Heart right ventricle (tissue), 16 donors: ENCODE results near the gene FFAR4. TPM values are rescaled to one million over a fixed set of nuclear protein-coding genes. Genes with fewer than 3 reads are reported as not detected.
"Not testable (repeated sequence)": the region's sequence is repeated elsewhere in the genome, so short reads cannot be mapped to it uniquely, and the experiment has no call there.

Experiments
- ATAC-seq, 8 donors: fragments of 200-7000 bp; cut with Tn5 transposase; one replicate each; pipeline ENCODE4 v1.9.1; 2020; ENCODE audit warnings: mild to moderate bottlenecking in 8 of 8, moderate library complexity in 8 of 8, moderate number of reproducible peaks in 1 of 8
- DNase-seq, 2 donors: peaks; one replicate each; pipeline ENCODE4 v3.0.0-alpha.2; 2020
- H3K27ac ChIP-seq, 10 donors: fragments of 200-600 bp; sonication (generic) in 2 of 10; one replicate each; pipeline versions ENCODE4 v1.5.0 to v1.8.0; 2020 to 2022; ENCODE audit warnings: mild to moderate bottlenecking in 3 of 10
- H3K27me3 ChIP-seq, 7 donors: fragments of 200-600 bp; one replicate each; pipeline ENCODE4 v1.8.0; 2021 to 2022; ENCODE audit warnings: mild to moderate bottlenecking in 2 of 7
- H3K36me3 ChIP-seq, 9 donors: fragments of 200-600 bp; sonication (generic) in 1 of 9; one replicate each; pipeline versions ENCODE4 v1.5.0 to v1.8.0; 2020 to 2022; ENCODE audit warnings: mild to moderate bottlenecking in 2 of 9
- H3K4me1 ChIP-seq, 9 donors: fragments of 200-600 bp; sonication (generic) in 1 of 9; one replicate each; pipeline versions ENCODE4 v1.5.0 to v1.8.0; 2020 to 2022; ENCODE audit warnings: mild to moderate bottlenecking in 4 of 9
- H3K4me3 ChIP-seq, 10 donors: fragments of 200-600 bp; sonication (generic) in 2 of 10; one replicate each; pipeline versions ENCODE4 v1.5.0 to v1.8.0; 2020 to 2022; ENCODE audit warnings: mild to moderate bottlenecking in 7 of 10, moderate library complexity in 2 of 10
- H3K9me3 ChIP-seq, 11 donors: fragments of 200-600 bp in 10 of 11; sonication (generic) in 2 of 11; one replicate each; pipeline versions ENCODE4 v1.5.0 to v1.8.0; 2013 to 2022; ENCODE audit warnings: mild to moderate bottlenecking in 2 of 11, control low read depth in 1 of 11, moderate library complexity in 1 of 11
- WGBS, 2 donors: extraction: QIAGEN DNeasy Blood & Tissue Kit; methylation state at CpG; one replicate each; pipeline ENCODE4 v1.1.7; 2013; ENCODE audit warnings: inconsistent platforms in 1 of 2; 5-methylcytosine and 5-hydroxymethylcytosine counted together
- intact Hi-C, 10 donors: fragments of 100-400 bp; cut with DNase I; formaldehyde crosslinking; loops; one replicate each; pipeline versions ENCODE4 v1.11.1 to v1.14.2; 2022
- long read RNA-seq, 3 donors: library from polyadenylated mRNA; unstranded; transcript quantifications; one replicate each; pipeline ENCODE4 v2.0.0, GENCODE V29; 2020 to 2021
- polyA plus RNA-seq, 2 donors: library from polyadenylated mRNA; stranded (reverse); fragments of 200-250 nt; gene quantifications; one replicate each; pipeline ENCODE4 v1.2.3, GENCODE V29; 2013
- total RNA-seq, 10 donors: library from RNA; stranded (reverse); fragmentation: NEBNext Ultra II Directional in 3 of 10; extraction: Animal tissue kit (Norgen Biotek cat#: 25700) in 3 of 10; gene quantifications; one replicate each; pipeline versions ENCODE4 v1.2.1 to v1.2.4, GENCODE V29; 2021 to 2023
- TF ChIP-seq, protein P1 (sequence below), 9 donors: fragments of 200-600 bp; sonication (generic) in 2 of 9; IDR thresholded peaks; one replicate each; pipeline versions ENCODE4 v1.5.0 to v1.8.0; 2021 to 2022; ENCODE audit warnings: antibody characterized with exemption in 9 of 9, mild to moderate bottlenecking in 5 of 9, moderate library complexity in 1 of 9
- donor health status: Arrhythmogenic right ventricular cardiomyopathy.
- donor health status: ischemic (EF 13 %, LVEDD 7.1; RV severe dilation, severe dysfunction).
- donor health status: healthy with polysubstance abuse.
- donor health status: DM: no; HTN: yes; CAD: no.
- donor health status: DM: no; HTN: no; CAD: no.
- donor health status: ischemic (EF 25% LVEDD 6.9; RV normal size, moderate dysfunction).
- donor health status: ischemic (EF 25% LVEDD 5.7; RV mildly dilated, moderate dysfunction).
- donor health status: healthy.
- donor health status: DM: yes; HTN: yes; CAD: no.
- donor health status: Ischemic cardiomyopathy.
- donor health status: ischemic (EF 35%, LVEDD 5.7; RV mildly dilated, moderate dysfunction).
- donor health status: nonischemic (EF 11% LVEDD 7.7; RV severe dilation, severe dysfunction).
- donor health status: DM: yes; HTN: yes; CAD: no.
- donor health status: PGD.
- donor health status: ischemic (EF 29% LVEDD 5.4; RV normal size, mild dysfunction).
- donor health status: nonischemic (EF 23%, LVEDD 6.1; RV moderate dilation, normal function).

FFAR4 gene
- under 1 TPM in 4 of 10 donors, not detected in 6; 0.11 to 0.37 (median 0.22) TPM for total RNA-seq
- polyA plus RNA-seq = under 1 TPM; 0.07 to 0.12 TPM
- long read RNA-seq, donor 1 = 0 reads
- long read RNA-seq, donor 2 = 0 reads
- long read RNA-seq, donor 3 = 0 reads

DNA sequence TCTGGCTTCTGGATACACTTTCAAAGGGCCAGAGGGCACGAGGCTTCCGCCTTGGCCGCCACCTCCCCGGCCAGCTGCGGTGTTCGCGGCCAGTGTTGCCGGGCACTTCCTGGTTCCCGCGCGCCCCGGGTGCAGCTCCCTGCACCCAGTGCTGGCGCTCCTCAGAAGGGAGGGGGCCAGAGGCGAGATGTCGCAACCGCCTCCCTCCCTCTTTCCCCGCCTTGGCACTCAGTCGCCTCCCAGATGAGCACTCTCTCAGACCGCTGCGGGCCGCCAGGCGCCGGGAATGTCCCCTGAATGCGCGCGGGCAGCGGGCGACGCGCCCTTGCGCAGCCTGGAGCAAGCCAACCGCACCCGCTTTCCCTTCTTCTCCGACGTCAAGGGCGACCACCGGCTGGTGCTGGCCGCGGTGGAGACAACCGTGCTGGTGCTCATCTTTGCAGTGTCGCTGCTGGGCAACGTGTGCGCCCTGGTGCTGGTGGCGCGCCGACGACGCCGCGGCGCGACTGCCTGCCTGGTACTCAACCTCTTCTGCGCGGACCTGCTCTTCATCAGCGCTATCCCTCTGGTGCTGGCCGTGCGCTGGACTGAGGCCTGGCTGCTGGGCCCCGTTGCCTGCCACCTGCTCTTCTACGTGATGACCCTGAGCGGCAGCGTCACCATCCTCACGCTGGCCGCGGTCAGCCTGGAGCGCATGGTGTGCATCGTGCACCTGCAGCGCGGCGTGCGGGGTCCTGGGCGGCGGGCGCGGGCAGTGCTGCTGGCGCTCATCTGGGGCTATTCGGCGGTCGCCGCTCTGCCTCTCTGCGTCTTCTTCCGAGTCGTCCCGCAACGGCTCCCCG, at the start of gene FFAR4:
FFAR4 (plus strand) TSS at position 231 of the 842 bp plus-strand sequence; CDS start at position 287, 56 bp downstream.
- 1% methylated on average over 85 of the region's 85 CpGs for WGBS, 2 donors
- TF ChIP-seq, protein P1, sequence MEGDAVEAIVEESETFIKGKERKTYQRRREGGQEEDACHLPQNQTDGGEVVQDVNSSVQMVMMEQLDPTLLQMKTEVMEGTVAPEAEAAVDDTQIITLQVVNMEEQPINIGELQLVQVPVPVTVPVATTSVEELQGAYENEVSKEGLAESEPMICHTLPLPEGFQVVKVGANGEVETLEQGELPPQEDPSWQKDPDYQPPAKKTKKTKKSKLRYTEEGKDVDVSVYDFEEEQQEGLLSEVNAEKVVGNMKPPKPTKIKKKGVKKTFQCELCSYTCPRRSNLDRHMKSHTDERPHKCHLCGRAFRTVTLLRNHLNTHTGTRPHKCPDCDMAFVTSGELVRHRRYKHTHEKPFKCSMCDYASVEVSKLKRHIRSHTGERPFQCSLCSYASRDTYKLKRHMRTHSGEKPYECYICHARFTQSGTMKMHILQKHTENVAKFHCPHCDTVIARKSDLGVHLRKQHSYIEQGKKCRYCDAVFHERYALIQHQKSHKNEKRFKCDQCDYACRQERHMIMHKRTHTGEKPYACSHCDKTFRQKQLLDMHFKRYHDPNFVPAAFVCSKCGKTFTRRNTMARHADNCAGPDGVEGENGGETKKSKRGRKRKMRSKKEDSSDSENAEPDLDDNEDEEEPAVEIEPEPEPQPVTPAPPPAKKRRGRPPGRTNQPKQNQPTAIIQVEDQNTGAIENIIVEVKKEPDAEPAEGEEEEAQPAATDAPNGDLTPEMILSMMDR (IDR thresholded peaks at IDR 0.05) = no peak
- H3K27me3 ChIP-seq = peaks cover 12 to 83% (median 62%) of the 10 kb centered on the region in 7 donors
- peak within 1 kb of the TSS; percentile 4 to 43 (median 30) for H3K4me3 ChIP-seq
- H3K4me1 ChIP-seq = peaks cover 0 to 19% (median 6%) of the 10 kb centered on the region in 9 donors
- no peak within 1 kb of the TSS for H3K27ac ChIP-seq
- intact Hi-C loops = no loop called here
- H3K9me3 ChIP-seq = no peaks in the 10 kb centered on the region
- peak; percentile 57 to 85 (median 71) for ATAC-seq
- no peaks in the 10 kb centered on the region for H3K36me3 ChIP-seq
- peak; percentile 14 to 56 for DNase-seq

DNA sequence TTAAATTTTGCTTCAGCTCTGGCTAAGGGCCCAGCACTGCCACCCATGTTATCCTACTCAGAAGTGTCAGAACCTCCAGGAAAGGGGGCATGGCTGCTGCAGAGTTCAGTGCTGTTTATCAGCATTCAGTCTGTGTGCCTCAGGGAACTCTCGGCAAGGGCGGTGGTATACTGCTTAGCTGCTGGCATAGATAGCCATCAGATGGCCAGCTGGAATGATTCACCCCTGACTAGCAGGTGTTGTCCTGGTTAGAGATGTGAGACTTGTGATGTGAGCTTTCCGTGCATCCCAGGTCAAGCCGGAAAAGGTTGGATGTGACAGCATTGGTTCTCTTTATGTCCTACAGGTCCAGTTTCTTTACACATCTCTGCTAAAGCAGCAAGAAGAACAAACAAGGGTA, 47.9 kb upstream of the FFAR4 start:
- no peak for DNase-seq
- TF ChIP-seq, protein P1 (IDR thresholded peaks at IDR 0.05) = no peak
- Histone ChIP-seq H3K4me1 (peaks cover 0 to 34% (median 7%) of the 10 kb centered on the region in 9 donors), H3K27me3 (no peaks in the 10 kb centered on the region), H3K9me3 (no peaks in the 10 kb centered on the region), H3K36me3 (peaks cover 0 to 39% (median 0%) of the 10 kb centered on the region in 9 donors), H3K27ac (no peak overlapping the region), H3K4me3 (no peak overlapping the region)
- ATAC-seq = no peak
- 96 to 98% methylated on average over 4 of the region's 4 CpGs for WGBS, 2 donors
- intact Hi-C loops = no loop called here

DNA sequence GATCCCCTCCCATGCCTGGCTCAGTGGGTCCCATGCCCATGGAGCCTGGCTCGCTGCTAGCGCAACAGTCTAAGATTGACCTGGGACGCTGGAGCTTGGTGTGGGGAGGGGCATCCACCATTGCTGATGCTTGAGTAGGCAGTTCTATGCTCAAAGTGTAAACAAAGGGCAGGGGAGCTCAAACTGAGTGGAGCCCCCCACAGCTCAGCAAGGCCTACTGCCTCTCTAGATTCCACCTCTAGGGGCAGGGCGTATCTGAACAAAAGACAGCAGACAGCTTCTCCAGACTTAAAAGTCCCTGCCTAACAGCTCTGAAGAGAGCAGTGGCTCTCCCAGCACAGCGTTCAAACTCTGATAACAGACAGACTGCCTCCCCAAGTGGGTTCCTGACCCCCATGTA, 31.2 kb upstream of the FFAR4 start:
- WGBS, 2 donors = 83 to 86% methylated on average over 5 of the region's 5 CpGs
- TF ChIP-seq, protein P1 (IDR thresholded peaks at IDR 0.05) = no peak
- no peaks in the 10 kb centered on the region for H3K9me3 ChIP-seq
- no peaks in the 10 kb centered on the region for H3K36me3 ChIP-seq
- no peaks in the 10 kb centered on the region for H3K4me1 ChIP-seq
- intact Hi-C loops = no loop called here
- peaks cover 0 to 7% (median 3%) of the 10 kb centered on the region in 7 donors for H3K27me3 ChIP-seq
- H3K4me3 ChIP-seq = no peak overlapping the region
- DNase-seq = no peak
- no peak overlapping the region for H3K27ac ChIP-seq
- ATAC-seq = no peak

DNA sequence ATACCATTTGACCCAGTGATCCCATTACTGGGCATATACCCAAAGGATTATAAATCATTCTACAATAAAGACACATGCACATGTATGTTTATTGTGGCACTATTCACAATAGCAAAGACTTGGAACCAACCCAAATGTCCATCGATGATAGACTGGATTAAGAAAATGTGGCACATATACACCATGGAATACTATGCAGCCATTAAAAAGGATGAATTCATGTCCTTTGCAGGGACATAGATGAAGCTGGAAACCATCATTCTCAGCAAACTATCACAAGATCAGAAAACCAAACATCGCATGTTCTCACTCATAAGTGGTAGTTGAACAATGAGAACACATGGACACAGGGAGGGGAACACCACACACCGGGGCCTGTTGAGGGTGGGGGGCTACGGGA, 25.6 kb upstream of the FFAR4 start:
- H3K27ac ChIP-seq, H3K36me3 ChIP-seq, H3K27me3 ChIP-seq, intact Hi-C loops, H3K4me3 ChIP-seq, H3K9me3 ChIP-seq, ATAC-seq, DNase-seq: not testable (repeated sequence)
- H3K4me1 ChIP-seq = peaks cover 0 to 14% (median 8%) of the 10 kb centered on the region in 9 donors
- WGBS, 2 donors = 99% methylated on average over 4 of the region's 4 CpGs
